ENCODE results near the gene FHL2. TPM values are rescaled to one million over a fixed set of nuclear protein-coding genes. Genes with fewer than 3 reads are reported as not detected.

The FHL2 gene
- total RNA-seq, 2 experiments from 2014 or later: not detected

GRCh38 chr2:105388971-105389381, 9.9 kb downstream of the FHL2 start:
- no peaks in the 10 kb centered on the region for H3K36me3 ChIP-seq (ENCODE audit: insufficient read depth, low read length)
- ChIA-PET POLR2A (no interaction called here), CTCF (ENCODE audit: unreplicated experiment) (no interaction called here)
- no peak overlapping the region for H3K4me3 ChIP-seq (ENCODE audit: low read depth, low read length, poor library complexity, severe bottlenecking)
- H3K4me2 ChIP-seq (ENCODE audit: low read length): no peak overlapping the region
- DNase-seq (ENCODE audit: low spot score): no peak
- BruUV-seq (replicated peaks): no TSS peak
- H3K4me1 ChIP-seq (ENCODE audit: insufficient read depth, low read length, poor library complexity, severe bottlenecking): no peaks in the 10 kb centered on the region
- no peaks in the 10 kb centered on the region for H3K79me2 ChIP-seq (ENCODE audit: insufficient read depth, low read depth, low read length)
- H3K9me3 ChIP-seq (ENCODE audit: low read length): no peaks in the 10 kb centered on the region
- no peak overlapping the region for H3K27ac ChIP-seq (ENCODE audit: low read depth, low read length, poor library complexity, severe bottlenecking)
- H2AFZ ChIP-seq (ENCODE audit: low read length): no peak overlapping the region
- TF ChIP-seq EZH2phosphoT487 (IDR thresholded peaks at IDR 0.05; ENCODE audit: borderline replicate concordance, low read depth, low read length) (no peak), CTCF (conservative IDR thresholded peaks at IDR 0.05; ENCODE audit: low read length) (no peak)
- H3K9me2 ChIP-seq (ENCODE audit: insufficient read depth, low read length): no peaks in the 10 kb centered on the region
- intact Hi-C loops (cut with micrococcal nuclease; ENCODE audit: unreplicated experiment): no loop called here
- H4K20me1 ChIP-seq (ENCODE audit: insufficient read depth, low read length): no peaks in the 10 kb centered on the region

GRCh38 chr2:105387225-105387624, 11.6 kb downstream of the FHL2 start:
- intact Hi-C loops (cut with micrococcal nuclease; ENCODE audit: unreplicated experiment): no loop called here
- ChIA-PET CTCF (ENCODE audit: unreplicated experiment) (no interaction called here), POLR2A (no interaction called here)
- Histone ChIP-seq H3K9me3 (ENCODE audit: low read length) (no peaks in the 10 kb centered on the region), H3K4me1 (ENCODE audit: insufficient read depth, low read length, poor library complexity, severe bottlenecking) (no peaks in the 10 kb centered on the region), H3K36me3 (ENCODE audit: insufficient read depth, low read length) (no peaks in the 10 kb centered on the region), H3K4me3 (ENCODE audit: low read depth, low read length, poor library complexity, severe bottlenecking) (no peak overlapping the region), H4K20me1 (ENCODE audit: insufficient read depth, low read length) (no peaks in the 10 kb centered on the region), H3K9me2 (ENCODE audit: insufficient read depth, low read length) (no peaks in the 10 kb centered on the region), H3K27ac (ENCODE audit: low read depth, low read length, poor library complexity, severe bottlenecking) (no peak overlapping the region), H2AFZ (ENCODE audit: low read length) (no peak overlapping the region), H3K79me2 (ENCODE audit: insufficient read depth, low read depth, low read length) (no peaks in the 10 kb centered on the region), H3K4me2 (ENCODE audit: low read length) (no peak overlapping the region)
- no TSS peak for BruUV-seq (replicated peaks)
- no peak for TF ChIP-seq CTCF (conservative IDR thresholded peaks at IDR 0.05; ENCODE audit: low read length)
- TF ChIP-seq EZH2phosphoT487 (IDR thresholded peaks at IDR 0.05; ENCODE audit: borderline replicate concordance, low read depth, low read length): no peak
- no peak for DNase-seq (ENCODE audit: low spot score)

- Histone ChIP-seq H3K4me1 (ENCODE audit: insufficient read depth, low read length, poor library complexity, severe bottlenecking) (no peaks in the 10 kb centered on the region), H2AFZ (ENCODE audit: low read length) (no peak overlapping the region), H3K4me2 (ENCODE audit: low read length) (no peak overlapping the region), H3K9me3 (ENCODE audit: low read length) (no peaks in the 10 kb centered on the region), H3K27ac (ENCODE audit: low read depth, low read length, poor library complexity, severe bottlenecking) (no peak overlapping the region), H3K79me2 (ENCODE audit: insufficient read depth, low read depth, low read length) (no peaks in the 10 kb centered on the region), H3K36me3 (ENCODE audit: insufficient read depth, low read length) (no peaks in the 10 kb centered on the region), H3K9me2 (ENCODE audit: insufficient read depth, low read length) (no peaks in the 10 kb centered on the region), H4K20me1 (ENCODE audit: insufficient read depth, low read length) (no peaks in the 10 kb centered on the region), H3K4me3 (ENCODE audit: low read depth, low read length, poor library complexity, severe bottlenecking) (no peak overlapping the region)
- ChIA-PET POLR2A (no interaction called here), CTCF (ENCODE audit: unreplicated experiment) (no interaction called here)
- BruUV-seq (replicated peaks): no TSS peak
- TF ChIP-seq CTCF (conservative IDR thresholded peaks at IDR 0.05; ENCODE audit: low read length): no peak
- no peak for TF ChIP-seq EZH2phosphoT487 (IDR thresholded peaks at IDR 0.05; ENCODE audit: borderline replicate concordance, low read depth, low read length)
- intact Hi-C loops (cut with micrococcal nuclease; ENCODE audit: unreplicated experiment): no loop called here
- no peak for DNase-seq (ENCODE audit: low spot score)
These were observed 12.9 kb downstream of the FHL2 start for GRCh38 chr2:105385731-105386540.

Measured in OCI-LY7 (cell line).